Endodermal cell (in vitro differentiated cells): ENCODE results near the gene RNLS. TPM values are rescaled to one million over a fixed set of nuclear protein-coding genes. Genes with fewer than 3 reads are reported as not detected.

Experiments used
- DNase-seq: peaks from one replicate; pipeline ENCODE4 v3.0.0-alpha.2; 2017
- H3K27ac ChIP-seq: 2 replicates; pipeline ENCODE4 v1.5.1; 2013; ENCODE audit warnings: mild to moderate bottlenecking, low read depth, low read length, moderate library complexity
- H3K27me3 ChIP-seq: 2 replicates; pipeline ENCODE4 v1.6.1; 2013; ENCODE audit warnings: mild to moderate bottlenecking, low read length, moderate library complexity; ENCODE audit not compliant: insufficient read depth, control insufficient read depth, poor library complexity, severe bottlenecking
- H3K36me3 ChIP-seq: 2 replicates; pipeline ENCODE4 v1.7.0; 2013; ENCODE audit warnings: mild to moderate bottlenecking, low read length, moderate library complexity; ENCODE audit not compliant: control insufficient read depth, insufficient read depth
- H3K4me1 ChIP-seq: one replicate; pipeline ENCODE4 v1.7.0; 2013; ENCODE audit warnings: low read length; ENCODE audit not compliant: control insufficient read depth, insufficient read depth
- H3K4me3 ChIP-seq: 2 replicates; pipeline ENCODE4 v1.5.1; 2013; ENCODE audit warnings: mild to moderate bottlenecking, low read length, moderate library complexity
- H3K9ac ChIP-seq: 2 replicates; pipeline ENCODE4 v1.6.1; 2013; ENCODE audit warnings: mild to moderate bottlenecking, low read length, moderate library complexity; ENCODE audit not compliant: poor library complexity, severe bottlenecking; ENCODE audit errors: extremely low read depth
- H3K9me3 ChIP-seq: 2 replicates; pipeline ENCODE4 v1.6.1; 2013; ENCODE audit warnings: mild to moderate bottlenecking, low read length, moderate library complexity; ENCODE audit not compliant: control insufficient read depth
- H3K27ac Mint-ChIP-seq: 2 replicates; pipeline ENCODE4 v1.8.0; 2020; ENCODE audit warnings: mixed read lengths
- H3K27me3 Mint-ChIP-seq: 2 replicates; pipeline ENCODE4 v1.8.0; 2021; ENCODE audit warnings: mild to moderate bottlenecking, mixed read lengths; ENCODE audit not compliant: insufficient read depth
- H3K36me3 Mint-ChIP-seq: 2 replicates; pipeline ENCODE4 v1.8.0; 2020; ENCODE audit warnings: low read depth, mixed read lengths
- H3K4me1 Mint-ChIP-seq: 2 replicates; pipeline ENCODE4 v1.8.0; 2020; ENCODE audit warnings: mixed read lengths
- H3K4me3 Mint-ChIP-seq: 2 replicates; pipeline ENCODE4 v1.8.0; 2020; ENCODE audit warnings: mild to moderate bottlenecking, moderate library complexity, mixed read lengths
- H3K9me3 Mint-ChIP-seq: 2 replicates; pipeline ENCODE4 v1.8.0; 2020; ENCODE audit warnings: mild to moderate bottlenecking, mixed read lengths
- WGBS, 2 experiments: methylation state at CpG; one replicate each; pipeline versions ENCODE4 v1.1.5 to v1.1.7; 2013; ENCODE audit warnings: missing lambda C conversion rate in 2 of 2, mixed read lengths in 1 of 2; ENCODE audit not compliant: insufficient coverage in 1 of 2, insufficient read length in 1 of 2; 5-methylcytosine and 5-hydroxymethylcytosine counted together
- total RNA-seq, 2 donors: library from RNA; stranded (reverse); fragmentation: NEBNext Ultra II Directional in 1 of 2; extraction: Animal tissue kit (Norgen Biotek cat#: 25700) in 1 of 2; gene quantifications; 2 replicates in 1 of 2; 3 replicates in 1 of 2; pipeline ENCODE4 v1.2.1, GENCODE V29; 2021
- TF ChIP-seq, protein P1 (sequence below): fragments of 200-600 bp; sonication (generic); conservative IDR thresholded peaks from 2 replicates; pipeline ENCODE4 v1.5.0; 2021; ENCODE audit warnings: antibody characterized with exemption, mild to moderate bottlenecking

The RNLS gene
- total RNA-seq, 2 donors from 2014 or later: 10.1 to 12.3 TPM

DNA sequence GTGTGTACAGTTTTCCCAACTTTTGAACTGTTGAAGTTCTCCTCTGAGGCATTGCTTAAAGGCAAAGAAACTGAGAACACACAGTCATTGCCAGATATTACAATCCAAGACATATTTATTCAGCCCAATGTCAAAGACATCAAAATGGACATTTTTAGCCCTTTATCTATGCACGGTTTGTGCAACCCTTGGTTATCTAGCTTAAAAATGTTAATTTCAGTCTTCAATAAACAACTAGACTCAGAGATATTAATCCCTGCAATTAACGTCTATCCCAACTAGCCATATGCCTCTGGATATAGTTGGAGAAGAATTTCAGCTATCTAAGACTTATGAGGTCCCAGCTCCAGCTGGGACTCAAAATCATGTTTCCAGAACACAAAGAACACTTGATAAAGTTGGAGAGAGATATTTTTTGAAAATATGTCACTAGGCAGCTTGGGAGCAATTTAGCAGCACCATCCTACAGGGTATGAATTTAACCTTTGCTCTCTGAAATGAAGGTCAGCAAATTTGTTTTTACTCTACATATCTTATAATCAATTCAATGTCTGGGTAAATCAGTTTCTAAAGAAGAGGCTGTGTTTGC is 357.0 kb downstream of the RNLS start:
- H3K27ac ChIP-seq: no peak overlapping the region
- H3K4me3 ChIP-seq: no peak overlapping the region
- no peaks in the 10 kb centered on the region for H3K36me3 Mint-ChIP-seq
- peaks cover 1% of the 10 kb centered on the region for H3K27me3 Mint-ChIP-seq
- H3K4me3 Mint-ChIP-seq: no peak overlapping the region
- no peaks in the 10 kb centered on the region for H3K36me3 ChIP-seq
- peaks cover 5% of the 10 kb centered on the region for H3K9me3 ChIP-seq
- peaks cover 5% of the 10 kb centered on the region for H3K4me1 ChIP-seq
- no peaks in the 10 kb centered on the region for H3K9me3 Mint-ChIP-seq
- H3K27ac Mint-ChIP-seq: no peak overlapping the region
- H3K9ac ChIP-seq: no peak overlapping the region
- peaks cover 8% of the 10 kb centered on the region for H3K27me3 ChIP-seq
- H3K4me1 Mint-ChIP-seq: peaks cover 10% of the 10 kb centered on the region
- TF ChIP-seq, protein P1, sequence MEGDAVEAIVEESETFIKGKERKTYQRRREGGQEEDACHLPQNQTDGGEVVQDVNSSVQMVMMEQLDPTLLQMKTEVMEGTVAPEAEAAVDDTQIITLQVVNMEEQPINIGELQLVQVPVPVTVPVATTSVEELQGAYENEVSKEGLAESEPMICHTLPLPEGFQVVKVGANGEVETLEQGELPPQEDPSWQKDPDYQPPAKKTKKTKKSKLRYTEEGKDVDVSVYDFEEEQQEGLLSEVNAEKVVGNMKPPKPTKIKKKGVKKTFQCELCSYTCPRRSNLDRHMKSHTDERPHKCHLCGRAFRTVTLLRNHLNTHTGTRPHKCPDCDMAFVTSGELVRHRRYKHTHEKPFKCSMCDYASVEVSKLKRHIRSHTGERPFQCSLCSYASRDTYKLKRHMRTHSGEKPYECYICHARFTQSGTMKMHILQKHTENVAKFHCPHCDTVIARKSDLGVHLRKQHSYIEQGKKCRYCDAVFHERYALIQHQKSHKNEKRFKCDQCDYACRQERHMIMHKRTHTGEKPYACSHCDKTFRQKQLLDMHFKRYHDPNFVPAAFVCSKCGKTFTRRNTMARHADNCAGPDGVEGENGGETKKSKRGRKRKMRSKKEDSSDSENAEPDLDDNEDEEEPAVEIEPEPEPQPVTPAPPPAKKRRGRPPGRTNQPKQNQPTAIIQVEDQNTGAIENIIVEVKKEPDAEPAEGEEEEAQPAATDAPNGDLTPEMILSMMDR: no peak
- WGBS, 2 experiments: 88 to 89% methylated on average over 1 to 2 of the region's 2 CpGs
- DNase-seq: no peak

Other genes starting within 250 kb of the RNLS start
- gene LIPJ, start 3.4 kb upstream of the RNLS start, total RNA-seq: not detected
- not detected for gene LIPF, start 81.1 kb upstream of the RNLS start, total RNA-seq
- gene LIPK, start 122.9 kb upstream of the RNLS start, total RNA-seq: not detected
- not detected for gene LIPN, start 176.7 kb upstream of the RNLS start, total RNA-seq
- not detected for gene LIPM, start 219.4 kb upstream of the RNLS start, total RNA-seq